Nephron progenitor cell (in vitro differentiated cells): ENCODE measurements around the gene ITGB8.

Experiments
- DNase-seq: peaks from one replicate; pipeline ENCODE4 v3.0.0; 2021
- H3K27ac Mint-ChIP-seq: 2 replicates; pipeline ENCODE4 v1.8.0; 2021; ENCODE audit warnings: mild to moderate bottlenecking, moderate library complexity, mixed read lengths
- H3K27me3 Mint-ChIP-seq: 2 replicates; pipeline ENCODE4 v1.8.0; 2021; ENCODE audit warnings: mild to moderate bottlenecking, low read depth, mixed read lengths; ENCODE audit not compliant: poor library complexity
- H3K36me3 Mint-ChIP-seq: 2 replicates; pipeline ENCODE4 v1.8.0; 2021; ENCODE audit warnings: low read depth, mixed read lengths
- H3K4me1 Mint-ChIP-seq: 2 replicates; pipeline ENCODE4 v1.8.0; 2021; ENCODE audit warnings: mixed read lengths
- H3K4me3 Mint-ChIP-seq: 2 replicates; pipeline ENCODE4 v1.8.0; 2021; ENCODE audit warnings: mild to moderate bottlenecking, moderate library complexity, mixed read lengths
- H3K9me3 Mint-ChIP-seq: 2 replicates; pipeline ENCODE4 v1.8.0; 2021; ENCODE audit warnings: mild to moderate bottlenecking, moderate library complexity, mixed read lengths
- CTCF ChIP-seq: fragments of 200-600 bp; sonication (generic); IDR thresholded peaks from 2 replicates; pipeline ENCODE4 v1.5.0; 2021; ENCODE audit warnings: antibody characterized with exemption

The ITGB8 gene

DNA sequence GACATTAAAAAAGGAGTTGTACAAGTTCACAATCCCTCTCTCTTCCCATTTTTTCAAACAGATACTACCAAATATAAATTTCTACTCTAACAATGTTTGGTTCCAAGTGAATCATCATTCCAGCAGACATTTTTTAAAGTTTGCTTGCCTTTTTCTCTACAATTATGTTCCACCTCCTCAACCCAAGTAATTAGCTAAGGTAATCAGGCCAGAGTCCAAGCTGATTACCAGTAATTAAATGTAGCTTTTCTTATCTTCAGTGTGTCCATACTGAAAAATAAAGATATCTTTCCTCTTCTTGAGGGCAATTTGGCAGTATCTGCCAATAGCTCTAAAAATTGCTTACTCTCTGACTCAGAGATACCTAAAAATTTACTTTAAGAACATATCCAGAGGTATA is 126.0 kb downstream of the ITGB8 start:
- Mint-ChIP-seq H3K9me3 (no peaks in the 10 kb centered on the region), H3K4me1 (no peaks in the 10 kb centered on the region), H3K27me3 (no peaks in the 10 kb centered on the region), H3K36me3 (no peaks in the 10 kb centered on the region), H3K27ac (no peak overlapping the region), H3K4me3 (no peak overlapping the region)
- no peak for TF ChIP-seq CTCF
- DNase-seq, result no peak

DNA sequence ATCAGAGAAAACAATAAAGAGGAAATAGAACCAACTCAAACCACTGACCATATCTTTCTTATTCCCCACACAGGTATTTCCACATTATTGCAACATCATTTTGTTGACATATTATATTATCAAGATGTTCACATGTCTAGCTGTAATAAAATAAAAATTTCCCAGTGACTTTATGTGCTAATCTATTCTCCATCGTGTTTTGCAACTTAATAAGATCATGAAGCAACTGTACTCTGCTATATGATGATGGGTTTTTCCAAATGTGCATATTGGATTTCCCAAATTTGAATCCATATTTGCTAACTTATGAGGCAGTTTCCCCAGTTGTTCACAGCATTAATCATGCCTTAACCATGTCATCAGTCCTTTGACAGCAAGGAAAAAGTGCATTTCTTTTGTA is 127.8 kb downstream of the ITGB8 start:
- Mint-ChIP-seq H3K4me3 (no peak overlapping the region), H3K27me3 (no peaks in the 10 kb centered on the region), H3K36me3 (no peaks in the 10 kb centered on the region), H3K27ac (no peak overlapping the region), H3K4me1 (no peaks in the 10 kb centered on the region), H3K9me3 (no peaks in the 10 kb centered on the region)
- no peak for TF ChIP-seq CTCF
- DNase-seq, result no peak

- TF ChIP-seq CTCF, result no peak
- no peak for DNase-seq
- H3K27ac Mint-ChIP-seq, result no peak overlapping the region
- no peaks in the 10 kb centered on the region for H3K4me1 Mint-ChIP-seq
- no peak overlapping the region for H3K4me3 Mint-ChIP-seq
- no peaks in the 10 kb centered on the region for H3K9me3 Mint-ChIP-seq
- no peaks in the 10 kb centered on the region for H3K36me3 Mint-ChIP-seq
- H3K27me3 Mint-ChIP-seq, result no peaks in the 10 kb centered on the region
Measured at GRCh38 chr7:20459419-20459818, 128.7 kb downstream of the ITGB8 start.

DNA sequence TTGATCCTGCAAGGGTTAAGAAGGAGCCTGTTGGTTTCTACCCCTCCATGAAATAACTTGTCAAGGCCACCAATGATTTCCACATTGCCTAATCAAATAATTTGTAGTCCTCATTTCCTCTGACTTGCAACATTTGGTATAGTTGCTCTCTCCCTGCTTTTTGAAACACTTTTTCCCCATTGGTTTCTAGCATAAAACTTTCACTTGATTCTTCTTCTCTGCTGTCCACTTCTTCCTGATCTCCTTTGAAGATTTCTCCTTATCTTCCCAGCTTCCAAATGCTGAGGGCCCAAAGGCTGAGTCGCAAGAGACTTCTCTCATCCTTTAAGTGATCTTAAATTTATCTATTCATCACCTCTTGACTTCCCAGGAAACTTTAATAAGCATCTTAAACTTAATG is 134.2 kb downstream of the ITGB8 start:
- H3K4me1 Mint-ChIP-seq, result no peaks in the 10 kb centered on the region
- peaks cover 2% of the 10 kb centered on the region for H3K27me3 Mint-ChIP-seq
- no peak for TF ChIP-seq CTCF
- H3K4me3 Mint-ChIP-seq, result no peak overlapping the region
- H3K9me3 Mint-ChIP-seq, result no peaks in the 10 kb centered on the region
- no peak for DNase-seq
- no peaks in the 10 kb centered on the region for H3K36me3 Mint-ChIP-seq
- no peak overlapping the region for H3K27ac Mint-ChIP-seq
